GM19193 (cell line): ENCODE measurements around the gene GZMM.
A peak's percentile ranks its signal among the peaks of the same experiment; 100 is the strongest.

ENCODE experiments used
- POLR2A ChIP-seq: IDR thresholded peaks from 4 replicates; pipeline ENCODE4 v1.6.1; 2011; ENCODE audit not compliant: insufficient read depth, insufficient read length; ENCODE audit errors: extremely low read depth

The GZMM gene

DNA sequence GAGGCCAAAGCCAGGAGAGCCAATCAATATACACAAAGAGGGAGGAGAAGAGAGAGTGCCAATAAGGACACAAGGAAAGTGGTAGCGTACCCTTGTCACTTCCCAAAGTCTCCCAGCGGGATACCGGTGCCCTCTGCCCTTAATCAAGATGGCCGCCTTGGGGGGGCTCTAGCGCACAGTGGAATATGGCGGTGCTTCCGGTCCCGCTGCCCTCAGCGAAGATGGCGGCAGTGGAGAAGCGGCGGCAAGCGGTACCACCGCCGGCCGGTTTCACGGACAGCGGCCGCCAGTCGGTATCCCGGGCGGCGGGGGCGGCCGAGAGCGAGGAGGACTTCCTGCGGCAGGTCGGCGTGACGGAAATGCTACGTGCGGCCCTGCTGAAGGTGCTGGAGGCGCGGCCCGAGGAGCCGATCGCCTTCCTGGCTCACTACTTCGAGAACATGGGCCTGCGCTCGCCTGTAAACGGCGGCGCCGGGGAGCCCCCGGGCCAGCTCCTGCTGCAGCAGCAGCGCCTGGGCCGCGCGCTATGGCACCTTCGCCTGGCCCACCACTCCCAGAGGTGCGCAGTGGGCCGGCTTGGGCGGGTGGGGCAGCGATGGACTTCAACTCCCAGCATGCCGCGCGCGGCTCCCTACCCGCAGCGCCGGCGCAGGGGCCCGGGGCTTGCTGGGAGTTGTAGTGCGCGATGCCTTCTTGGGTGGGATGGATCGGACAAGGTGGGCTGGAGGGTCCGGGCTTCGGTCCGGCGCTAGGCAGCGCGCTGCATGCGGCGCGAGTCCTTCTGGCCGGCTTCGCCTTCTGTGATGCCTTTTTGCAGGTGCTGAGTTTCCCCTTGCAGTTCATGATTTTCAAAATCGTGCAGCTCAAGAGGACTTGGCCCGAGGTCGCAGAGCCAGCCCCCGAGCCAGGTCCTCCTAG, 36.3 kb upstream of the GZMM start, which contains the start of gene TPGS1:
TPGS1 (plus strand) TSS at position 212 of the 918 bp plus-strand sequence; CDS start at position 222, 10 bp downstream.
- TF ChIP-seq POLR2A = peak; percentile 59

DNA sequence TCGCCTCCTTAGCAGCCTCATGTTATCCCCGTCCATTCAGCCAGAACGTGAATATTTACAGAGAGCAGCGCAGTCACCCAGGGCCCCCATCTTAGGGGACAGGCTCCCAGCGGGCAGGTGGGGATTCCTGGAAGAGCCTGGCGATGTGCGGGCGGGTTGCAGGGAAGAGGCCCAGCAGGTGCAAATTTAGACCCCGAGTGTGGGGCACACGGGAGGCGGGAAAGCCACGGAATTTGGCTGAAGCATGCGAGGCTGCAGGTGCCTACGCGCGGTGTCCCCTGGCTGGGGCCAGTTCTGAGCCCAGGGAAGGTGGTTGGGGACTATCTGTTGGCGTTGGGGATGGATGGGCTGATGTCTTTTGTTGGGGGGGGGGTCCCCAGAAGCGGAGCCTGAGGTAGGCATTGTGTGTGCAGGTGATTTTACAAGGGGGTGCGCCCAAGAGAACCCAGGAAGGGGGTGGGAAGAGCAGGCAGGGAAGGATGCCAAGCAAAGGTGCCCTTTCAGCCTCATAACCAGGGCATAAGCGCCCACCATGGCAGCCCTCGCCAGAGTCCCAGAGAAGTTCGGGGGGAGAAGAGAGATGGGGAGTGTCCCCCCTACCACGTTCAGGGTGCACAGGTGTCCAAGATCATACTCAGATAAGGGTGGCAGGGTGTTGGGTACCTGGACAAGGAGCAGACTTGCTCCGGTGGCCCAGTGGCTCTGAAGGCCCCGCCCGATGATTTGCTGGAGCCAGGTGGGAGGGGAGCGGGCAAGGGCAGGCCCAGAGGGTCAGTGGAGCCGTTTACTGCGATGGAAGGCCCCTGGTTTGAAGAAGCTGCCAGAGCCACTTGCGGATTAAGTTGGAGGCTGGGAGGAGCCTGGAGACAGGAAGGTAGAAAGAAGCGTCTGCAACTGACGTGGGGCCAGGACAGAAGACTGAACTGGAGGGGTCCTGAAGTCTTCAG, 35.4 kb upstream of the GZMM start:
- no peak for TF ChIP-seq POLR2A

DNA sequence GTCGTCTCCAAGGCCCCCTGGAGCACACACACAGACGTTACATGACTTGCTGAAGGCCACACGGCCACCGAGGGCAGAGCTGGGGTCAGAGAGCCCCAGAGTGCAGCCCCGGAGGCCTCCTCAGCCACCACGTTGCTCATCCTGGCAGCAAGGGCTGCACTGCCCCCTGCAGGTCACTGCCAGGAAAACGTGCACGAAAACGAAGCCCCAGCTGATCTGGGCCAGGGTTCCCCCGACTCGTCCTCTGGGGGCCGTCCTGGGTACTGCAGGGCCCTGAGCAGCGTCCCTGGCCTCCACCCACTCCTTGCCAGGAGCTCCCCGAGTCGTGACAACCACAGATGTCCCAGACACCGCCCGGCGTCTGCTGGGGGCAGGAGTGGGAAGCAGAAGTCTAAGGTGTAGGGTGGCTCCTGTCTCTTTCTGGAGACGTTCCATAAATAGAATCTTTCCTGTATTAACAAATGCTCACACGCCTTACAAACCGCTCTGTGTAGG, 33.2 kb upstream of the GZMM start:
- peak; percentile 25 for TF ChIP-seq POLR2A

DNA sequence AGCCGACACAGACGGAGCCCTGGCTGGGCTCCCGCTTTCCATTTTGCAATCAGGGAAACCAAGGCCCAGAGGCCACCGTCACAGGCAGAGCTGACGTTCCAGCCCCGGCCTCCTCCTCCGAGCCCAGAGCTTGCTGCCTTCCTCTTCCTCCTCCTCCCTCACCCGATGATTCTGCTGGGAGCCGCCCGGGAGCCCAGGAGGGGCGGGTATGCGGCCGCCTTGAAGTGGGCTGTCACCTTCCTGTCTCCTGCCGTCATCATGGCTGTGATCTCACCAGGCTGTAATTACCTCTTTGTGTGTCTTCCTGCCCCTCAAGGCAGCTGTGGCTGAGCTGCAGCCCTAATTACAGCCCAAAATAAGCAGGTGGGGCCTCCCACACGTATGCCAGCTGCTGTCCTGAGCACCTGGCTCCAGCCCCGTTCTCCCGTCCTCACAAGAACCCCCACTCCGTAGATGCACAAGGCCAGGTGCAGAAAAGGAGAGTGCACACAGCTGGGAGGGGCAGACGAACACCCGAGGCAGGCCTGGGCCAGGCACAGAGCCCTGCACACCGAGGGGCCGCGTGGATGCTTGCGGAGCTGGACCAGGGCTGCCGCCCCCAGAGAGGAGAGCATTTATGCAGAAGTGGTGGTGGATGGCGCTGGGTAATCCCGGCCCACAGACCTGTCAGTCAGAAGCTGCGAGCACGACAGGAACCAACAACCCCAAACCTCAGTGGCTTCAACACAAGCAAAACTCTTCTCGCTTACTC, 32.6 kb upstream of the GZMM start:
- TF ChIP-seq POLR2A = no peak

DNA sequence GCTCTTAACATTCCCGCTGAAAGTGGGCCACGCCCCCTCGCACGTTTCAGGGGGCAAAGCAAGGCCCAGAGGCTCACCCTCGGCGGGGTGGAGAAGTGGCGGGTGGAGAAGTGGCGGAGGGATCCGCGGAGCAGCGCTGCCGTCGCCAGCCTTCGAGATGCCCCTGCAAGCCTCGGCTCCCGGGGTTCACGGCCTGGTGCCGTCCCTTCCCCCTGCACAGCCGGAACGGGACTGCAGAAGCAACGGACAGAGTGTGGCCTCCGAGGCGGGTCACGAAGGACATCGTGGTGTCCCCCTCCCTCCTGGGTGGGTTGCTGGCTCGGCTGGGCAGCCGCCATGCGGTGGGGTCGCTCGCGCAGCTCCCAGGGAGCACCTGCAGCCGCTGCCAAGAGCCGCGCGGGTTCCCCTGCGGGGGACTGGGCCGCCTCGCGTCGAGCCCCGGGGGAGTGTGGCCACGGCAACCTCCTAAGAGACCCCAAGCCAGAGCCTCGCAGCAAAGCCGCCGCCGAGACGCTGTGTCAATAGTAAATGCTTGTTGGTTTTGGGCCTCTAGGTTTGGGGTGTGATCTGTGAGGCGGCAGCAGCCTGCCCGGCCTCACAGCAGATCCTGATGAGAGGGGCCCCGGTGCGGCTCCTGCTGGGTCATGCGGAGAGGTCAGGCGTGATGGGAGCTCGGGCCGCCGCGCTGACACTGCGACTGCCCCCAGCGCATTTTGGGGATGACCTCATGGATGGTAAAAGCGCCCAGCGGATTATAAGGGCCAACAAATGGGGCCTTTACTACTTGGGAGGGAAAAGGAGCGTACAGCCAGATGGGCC, 31.1 kb upstream of the GZMM start:
- TF ChIP-seq POLR2A = no peak

DNA sequence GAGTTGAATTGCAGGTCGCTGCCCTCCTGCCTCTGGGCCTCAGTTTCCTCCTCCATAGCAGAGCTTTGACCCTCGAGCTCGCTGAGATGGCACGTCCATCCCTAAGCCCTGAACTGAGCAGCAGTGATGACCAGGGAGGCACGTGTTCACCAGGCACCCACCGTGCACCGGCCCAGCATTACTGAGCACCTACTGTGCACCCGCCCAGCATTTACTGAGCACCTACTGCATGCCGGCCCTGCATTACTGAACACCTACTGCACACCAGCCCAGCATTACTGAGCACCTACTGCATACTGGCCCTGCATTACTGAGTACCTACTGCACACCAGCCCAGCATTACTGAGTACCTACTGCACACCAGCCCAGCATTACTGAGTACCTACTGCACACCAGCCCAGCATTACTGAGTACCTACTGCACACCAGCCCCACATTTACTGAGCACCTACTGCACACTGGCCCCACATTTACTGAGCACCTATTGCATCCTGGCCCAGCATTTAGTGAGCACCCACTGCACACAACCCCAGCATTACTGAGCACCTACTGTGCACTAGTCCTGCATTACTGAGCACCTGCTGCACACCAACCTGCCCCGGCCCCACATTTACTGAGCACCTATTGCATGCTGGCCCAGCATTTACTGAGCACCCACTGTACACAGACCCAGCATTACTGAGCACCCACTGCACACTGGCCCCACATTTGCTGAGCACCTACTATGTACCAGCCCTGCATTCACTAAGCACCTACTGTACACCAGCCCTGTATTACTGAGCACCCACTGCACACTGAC, 30.3 kb upstream of the GZMM start:
- TF ChIP-seq POLR2A = no peak

DNA sequence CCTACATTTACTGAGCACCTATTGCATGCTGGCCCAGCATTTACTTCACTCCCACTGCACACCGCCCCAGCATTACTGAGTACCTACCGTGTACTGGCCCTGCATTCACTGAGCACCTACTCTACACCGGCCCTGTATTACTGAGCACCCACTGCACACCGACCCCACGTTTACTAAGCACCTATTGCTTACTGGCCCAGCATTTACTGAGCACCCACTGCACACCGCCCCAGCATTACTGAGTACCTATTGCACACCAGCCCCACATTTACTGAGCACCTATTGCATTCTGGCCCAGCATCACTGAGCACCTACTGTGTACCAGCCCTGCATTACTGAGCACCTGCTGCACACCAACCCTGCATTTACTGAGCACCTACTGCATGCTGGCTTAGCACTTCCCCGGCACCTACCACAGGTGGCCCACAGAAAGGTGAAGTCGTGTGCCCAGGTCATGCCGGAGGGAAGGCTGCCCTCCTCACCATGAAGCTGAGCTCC, 29.6 kb upstream of the GZMM start:
- TF ChIP-seq POLR2A = no peak

DNA sequence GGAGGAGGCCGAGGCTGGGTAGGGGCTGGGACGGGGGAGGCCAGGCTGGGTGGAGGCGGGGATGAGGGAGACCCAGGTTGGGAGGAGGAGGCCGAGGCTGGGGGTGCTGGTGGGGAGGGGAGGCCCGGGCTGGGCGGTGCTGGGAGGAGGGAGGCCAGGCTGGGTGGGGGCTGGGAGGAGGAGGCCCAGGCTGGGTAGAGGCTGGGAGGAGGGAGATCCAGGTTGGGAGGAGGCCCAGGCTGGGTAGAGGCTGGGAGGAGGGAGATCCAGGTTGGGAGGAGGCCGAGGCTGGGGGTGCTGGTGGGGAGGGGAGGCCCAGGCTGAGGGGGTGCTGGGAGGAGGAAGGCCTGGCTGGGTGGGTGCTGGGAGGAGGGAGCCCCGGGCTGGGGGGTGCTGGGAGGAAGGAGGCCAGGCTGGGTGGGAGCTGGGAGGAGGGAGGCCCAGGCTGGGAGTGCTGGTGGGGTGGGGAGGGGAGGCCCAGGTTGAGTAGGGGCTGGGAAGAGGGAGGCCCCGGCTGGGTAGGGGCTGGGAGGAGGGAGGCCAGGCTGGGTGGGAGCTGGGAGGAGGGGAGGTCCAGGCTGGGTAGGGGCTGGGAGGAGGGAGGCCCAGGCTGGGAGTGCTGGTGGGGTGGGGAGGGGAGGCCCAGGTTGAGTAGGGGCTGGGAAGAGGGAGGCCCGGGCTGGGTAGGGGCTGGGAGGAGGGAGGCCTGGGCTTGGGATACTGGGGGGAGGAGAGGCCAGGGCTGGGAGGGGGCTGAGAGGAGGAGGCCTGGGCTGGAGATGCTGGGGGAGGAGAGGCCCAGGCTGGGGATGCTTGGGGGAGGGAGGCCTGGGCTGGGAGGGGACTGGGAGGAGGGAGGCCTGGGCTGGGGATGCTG, 25.9 kb upstream of the GZMM start:
- no peak for TF ChIP-seq POLR2A

DNA sequence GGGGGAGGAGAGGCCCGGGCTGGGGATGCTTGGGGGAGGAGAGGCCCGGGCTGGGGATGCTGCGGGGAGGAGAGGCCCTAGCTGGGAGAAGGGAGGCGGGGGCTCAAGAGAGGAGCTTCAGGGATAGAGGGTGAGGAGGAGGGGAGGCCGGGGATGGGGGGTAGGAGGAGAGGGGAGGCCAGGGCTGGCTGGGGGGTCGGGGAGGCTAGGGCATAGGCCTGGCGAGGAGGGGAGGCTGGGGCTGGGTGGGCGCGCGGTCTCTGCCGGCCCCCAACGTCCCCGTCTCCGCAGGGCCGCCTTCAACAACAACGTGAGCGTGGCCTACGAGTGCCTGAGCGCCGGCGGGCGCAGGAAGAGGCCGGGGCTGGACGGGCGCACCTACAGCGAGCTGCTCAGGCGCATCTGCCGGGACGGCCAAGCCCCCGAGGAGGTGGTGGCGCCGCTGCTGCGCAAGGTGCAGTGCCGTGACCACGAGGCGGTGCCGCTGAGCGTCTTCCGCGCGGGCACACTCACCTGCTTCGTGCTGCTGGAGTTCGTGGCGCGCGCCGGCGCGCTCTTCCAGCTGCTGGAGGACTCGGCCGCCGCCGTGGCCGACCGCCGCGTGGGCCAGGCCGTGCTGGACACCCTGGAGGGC, 25.1 kb upstream of the GZMM start:
- TF ChIP-seq POLR2A = no peak

DNA sequence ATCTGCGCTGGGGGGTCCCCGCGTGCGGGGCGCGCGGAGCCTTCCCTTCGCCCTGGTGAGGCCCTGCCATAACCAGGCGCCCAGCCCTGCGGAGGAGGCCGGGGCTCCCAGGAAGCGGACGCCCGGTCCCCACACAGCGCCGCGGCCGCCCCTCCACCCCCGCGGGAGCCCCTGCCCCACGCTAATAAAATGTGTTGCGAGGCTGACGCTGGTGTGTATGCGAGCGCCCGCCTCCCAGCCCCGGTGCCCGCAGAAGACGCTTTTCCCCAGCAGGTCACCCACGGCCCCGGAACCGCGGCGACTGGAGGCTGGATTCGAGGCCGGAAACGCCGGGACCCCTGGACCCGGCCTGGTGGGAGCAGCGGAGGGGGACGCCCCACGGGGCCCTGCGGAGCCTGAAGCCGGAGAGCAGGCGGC, 24.4 kb upstream of the GZMM start:
- no peak for TF ChIP-seq POLR2A

DNA sequence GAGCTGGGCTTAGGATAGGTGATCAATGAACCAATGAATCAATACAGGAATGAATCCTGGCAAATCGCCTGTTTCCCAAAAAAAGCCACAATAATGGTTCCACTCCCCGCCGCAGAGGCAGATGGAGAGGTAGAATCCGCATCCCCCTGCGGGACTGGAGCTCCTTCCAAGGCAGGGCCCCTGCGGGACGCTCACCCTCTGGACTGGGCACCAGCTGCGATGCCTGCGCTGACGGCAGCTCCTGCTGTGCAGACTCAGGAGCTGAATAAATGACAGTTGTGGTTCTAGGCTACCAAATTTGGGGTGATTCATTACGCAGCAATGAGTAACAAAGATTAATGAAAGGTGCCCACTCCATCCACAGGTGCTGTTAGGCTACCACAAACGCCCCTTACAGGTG, 21.1 kb upstream of the GZMM start:
- no peak for TF ChIP-seq POLR2A
